ENCODE measurements around the gene CHST6. TPM values are rescaled to one million over a fixed set of nuclear protein-coding genes. Genes with fewer than 3 reads are reported as not detected.

The CHST6 gene
- total and polyA plus RNA-seq, 2 donors (not counting 3 experiments of a cell fraction or from before 2014, with no cell fraction given) = 0.26 to 0.60 TPM

DNA sequence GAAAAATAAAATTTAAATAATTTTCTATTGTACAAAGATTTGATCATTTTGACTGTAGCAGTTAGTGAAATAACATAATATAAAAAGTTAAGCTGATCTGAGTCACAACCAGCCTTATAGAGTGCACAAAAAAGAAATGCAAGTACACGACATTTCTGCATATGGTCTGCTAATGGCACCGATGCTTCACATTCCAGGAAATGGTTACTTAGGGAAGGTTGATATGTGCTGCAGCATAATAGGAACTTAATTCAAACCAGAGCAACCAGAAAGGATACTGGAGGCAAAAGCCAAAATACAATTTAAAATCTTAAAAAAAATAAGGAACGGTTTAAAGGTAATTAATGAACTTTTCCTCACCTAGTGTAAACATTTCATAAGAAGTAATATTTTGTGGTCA is 51.9 kb downstream of the CHST6 start:
- Histone ChIP-seq H3K4me2 (ENCODE audit: insufficient read depth, low read length) (no peak overlapping the region), H3K9me1 (replicated peaks; ENCODE audit: control insufficient read depth, extremely low read depth, insufficient read depth, low read length) (no peaks in the 10 kb centered on the region), H3K36me3 (ENCODE audit: control insufficient read depth in 2 of 2, extremely low read depth in 1 of 2, insufficient read depth in 2 of 2, low read length in 2 of 2) (peaks cover 3 to 4% of the 10 kb centered on the region in 2 experiments), H4K20me1 (replicated peaks; ENCODE audit: control insufficient read depth, extremely low read depth, insufficient read depth, low read length) (no peaks in the 10 kb centered on the region), H3K27ac (ENCODE audit: insufficient read depth, low read depth, low read length) (no peak overlapping the region), H3K9ac (replicated peaks; ENCODE audit: extremely low read depth, insufficient read depth, low read length) (no peak overlapping the region), H3K9me3 (replicated peaks; ENCODE audit: control insufficient read depth, insufficient read depth, low read length) (no peaks in the 10 kb centered on the region), H3K4me3 (replicated peaks in 1 of 3; ENCODE audit: insufficient read depth in 1 of 3, low read depth in 1 of 3, low read length in 3 of 3) (no peak overlapping the region), H2AFZ (ENCODE audit: low read depth, low read length) (no peak overlapping the region), H3K4me1 (ENCODE audit: control insufficient read depth, extremely low read depth, insufficient read depth, low read length) (no peaks in the 10 kb centered on the region), H3K79me2 (ENCODE audit: control insufficient read depth, insufficient read depth, low read length) (no peaks in the 10 kb centered on the region), H3K27me3 (ENCODE audit: control insufficient read depth in 2 of 2, insufficient read depth in 2 of 2, low read length in 2 of 2) (no peaks in the 10 kb centered on the region)
- no peak for DNase-seq (ENCODE audit: low read depth, low spot score)
- TF ChIP-seq POLR2AphosphoS5 (IDR thresholded peaks at IDR 0.05; ENCODE audit: insufficient read depth, low read depth, low read length) = no peak
- TF ChIP-seq MAX (IDR thresholded peaks at IDR 0.05; ENCODE audit: insufficient read depth, insufficient read length) = no peak
- TF ChIP-seq POLR2A (IDR thresholded peaks at IDR 0.05; ENCODE audit: low read depth, low read length) = no peak
- no peak for TF ChIP-seq CTCF (IDR thresholded peaks at IDR 0.05; ENCODE audit: extremely low read depth in 1 of 2, insufficient read depth in 1 of 2, low read depth in 1 of 2, low read length in 2 of 2)
- no peak for TF ChIP-seq MYC (IDR thresholded peaks at IDR 0.05; ENCODE audit: low read depth, low read length)
- no peak for TF ChIP-seq EZH2 (IDR thresholded peaks at IDR 0.05; ENCODE audit: borderline replicate concordance, low read depth, low read length, severe bottlenecking)
- no peak for TF ChIP-seq FOS (IDR thresholded peaks at IDR 0.05; ENCODE audit: borderline replicate concordance, insufficient read depth, low read length)
- TF ChIP-seq GATA2 (IDR thresholded peaks at IDR 0.05; ENCODE audit: insufficient read depth, insufficient read length, low read depth, low read length) = no peak
- no peak for TF ChIP-seq JUN (IDR thresholded peaks at IDR 0.05; ENCODE audit: borderline replicate concordance, insufficient read depth, insufficient read length, low read depth)
- ChIA-PET POLR2A (no interaction called here), CTCF (interaction anchor here (1.9 kb wide), 1 partner anchor 244 kb away, joined by 11 read pairs; no protein-coding TSS in a partner anchor)
- no peak for FAIRE-seq
- intact Hi-C loops (cut with micrococcal nuclease) (no loop called here), dilution Hi-C loops (cut with MboI; ENCODE audit: extremely low pct_ligation_motif_present, low sequenced_read_pairs) (no loop called here)
- BruUV-seq (replicated peaks) = no TSS peak
